ENCODE data around the gene ZKSCAN8. TPM values are rescaled to one million over a fixed set of nuclear protein-coding genes. Genes with fewer than 3 reads are reported as not detected.

Gene ZKSCAN8
- total and polyA plus RNA-seq, 2 donors (not counting 1 experiment from before 2014, with no cell fraction given), result 10.9 to 52.8 TPM

DNA sequence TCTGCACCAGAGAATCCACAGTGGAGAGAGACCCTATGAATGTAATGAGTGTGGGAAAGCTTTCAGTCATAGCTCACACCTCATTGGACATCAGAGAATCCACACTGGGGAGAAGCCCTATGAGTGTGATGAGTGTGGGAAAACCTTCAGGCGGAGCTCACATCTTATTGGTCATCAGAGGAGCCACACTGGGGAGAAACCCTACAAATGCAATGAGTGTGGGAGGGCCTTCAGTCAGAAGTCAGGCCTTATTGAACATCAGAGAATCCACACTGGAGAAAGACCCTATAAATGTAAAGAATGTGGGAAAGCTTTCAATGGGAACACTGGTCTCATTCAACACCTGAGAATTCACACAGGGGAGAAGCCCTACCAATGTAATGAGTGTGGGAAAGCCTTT lies 11.9 kb downstream of the ZKSCAN8 start:
- Histone ChIP-seq H2AFZ (ENCODE audit: insufficient read depth, low read depth, low read length, poor library complexity, severe bottlenecking) (no peak overlapping the region), H4K20me1 (ENCODE audit: control insufficient read depth, insufficient read depth, low read length, poor library complexity, severe bottlenecking) (no peaks in the 10 kb centered on the region), H3K36me3 (replicated peaks in 1 of 2; ENCODE audit: control extremely low read depth in 1 of 2, control insufficient read depth in 1 of 2, extremely low read depth in 1 of 2, insufficient read depth in 2 of 2, low read length in 1 of 2) (peaks cover 33 to 72% of the 10 kb centered on the region in 2 experiments), H3K9ac (ENCODE audit: low read length) (no peak overlapping the region), H3K4me1 (ENCODE audit: control insufficient read depth in 2 of 2, insufficient read depth in 2 of 2, low read length in 2 of 2) (no peaks in the 10 kb centered on the region), H3K4me3 (ENCODE audit: control extremely low read depth in 1 of 5, extremely low read depth in 1 of 5, insufficient read depth in 1 of 5, low read depth in 2 of 5, low read length in 4 of 5) (no peak overlapping the region), H3K27ac (ENCODE audit: low read length in 2 of 2) (no peak overlapping the region), H3K27me3 (replicated peaks in 1 of 4; ENCODE audit: control extremely low read depth in 1 of 4, control insufficient read depth in 3 of 4, insufficient read depth in 4 of 4, low read length in 3 of 4) (no peaks in the 10 kb centered on the region), H3K9me3 (ENCODE audit: control extremely low read depth in 1 of 3, control insufficient read depth in 2 of 3, insufficient read depth in 1 of 3, low read length in 2 of 3) (peaks cover 6 to 7% (median 7%) of the 10 kb centered on the region in 3 donors), H3K4me2 (replicated peaks; ENCODE audit: low read depth, low read length, poor library complexity, severe bottlenecking) (no peak overlapping the region), H3K79me2 (ENCODE audit: control insufficient read depth, insufficient read depth, low read length) (no peaks in the 10 kb centered on the region)
- TF ChIP-seq EZH2 (IDR thresholded peaks at IDR 0.05; ENCODE audit: borderline replicate concordance, insufficient read depth, low read depth, low read length, poor library complexity, severe bottlenecking), result no peak
- TF ChIP-seq, protein P1, sequence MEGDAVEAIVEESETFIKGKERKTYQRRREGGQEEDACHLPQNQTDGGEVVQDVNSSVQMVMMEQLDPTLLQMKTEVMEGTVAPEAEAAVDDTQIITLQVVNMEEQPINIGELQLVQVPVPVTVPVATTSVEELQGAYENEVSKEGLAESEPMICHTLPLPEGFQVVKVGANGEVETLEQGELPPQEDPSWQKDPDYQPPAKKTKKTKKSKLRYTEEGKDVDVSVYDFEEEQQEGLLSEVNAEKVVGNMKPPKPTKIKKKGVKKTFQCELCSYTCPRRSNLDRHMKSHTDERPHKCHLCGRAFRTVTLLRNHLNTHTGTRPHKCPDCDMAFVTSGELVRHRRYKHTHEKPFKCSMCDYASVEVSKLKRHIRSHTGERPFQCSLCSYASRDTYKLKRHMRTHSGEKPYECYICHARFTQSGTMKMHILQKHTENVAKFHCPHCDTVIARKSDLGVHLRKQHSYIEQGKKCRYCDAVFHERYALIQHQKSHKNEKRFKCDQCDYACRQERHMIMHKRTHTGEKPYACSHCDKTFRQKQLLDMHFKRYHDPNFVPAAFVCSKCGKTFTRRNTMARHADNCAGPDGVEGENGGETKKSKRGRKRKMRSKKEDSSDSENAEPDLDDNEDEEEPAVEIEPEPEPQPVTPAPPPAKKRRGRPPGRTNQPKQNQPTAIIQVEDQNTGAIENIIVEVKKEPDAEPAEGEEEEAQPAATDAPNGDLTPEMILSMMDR (IDR thresholded peaks at IDR 0.05), result no peak
- H3K27me3 Mint-ChIP-seq, result no peaks in the 10 kb centered on the region
- no CpG with 5 or more reads among the region's 1 CpG for WGBS (ENCODE audit: insufficient coverage)
- H3K9me3 Mint-ChIP-seq (ENCODE audit: insufficient read depth), result peaks cover 4% of the 10 kb centered on the region
- intact Hi-C loops (cut with micrococcal nuclease), result no loop called here
- no peaks in the 10 kb centered on the region for H3K4me1 Mint-ChIP-seq
- ChIA-PET POLR2A (no interaction called here), CTCF (interaction anchor here (0.7 to 1.0 kb wide), 2 partner anchors 172 to 203 kb away, joined by 3 read pairs; no protein-coding TSS in a partner anchor)
- no peak overlapping the region for H3K27ac Mint-ChIP-seq
- ATAC-seq (ENCODE audit: low read depth) (no peak), DNase-seq (no peak)
- H3K4me3 Mint-ChIP-seq, result no peak overlapping the region

DNA sequence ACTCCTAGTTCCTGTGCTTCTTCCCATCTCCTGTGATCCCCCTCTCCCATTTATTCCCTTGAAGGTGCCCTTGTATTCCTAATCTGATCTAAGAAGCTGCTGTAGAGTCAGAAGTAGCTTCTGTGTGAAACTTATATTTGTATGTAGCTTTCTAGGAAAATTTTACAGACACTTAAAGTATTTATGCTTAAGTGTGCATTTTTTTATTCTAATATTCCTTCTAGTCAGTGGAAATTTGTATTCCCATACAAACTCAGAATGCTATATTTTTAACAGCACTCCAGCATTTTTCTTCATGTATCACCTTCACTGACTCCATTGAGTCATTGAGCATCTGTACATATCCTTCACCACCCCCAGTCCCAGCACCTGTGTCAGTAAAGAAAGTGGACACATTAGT lies 12.7 kb downstream of the ZKSCAN8 start:
- H3K4me3 ChIP-seq (ENCODE audit: control extremely low read depth in 1 of 5, extremely low read depth in 1 of 5, insufficient read depth in 1 of 5, low read depth in 2 of 5, low read length in 4 of 5), result no peak overlapping the region
- no peak overlapping the region for H3K27ac Mint-ChIP-seq
- no peaks in the 10 kb centered on the region for H3K79me2 ChIP-seq (ENCODE audit: control insufficient read depth, insufficient read depth, low read length)
- no peaks in the 10 kb centered on the region for H3K4me1 Mint-ChIP-seq
- H3K27ac ChIP-seq (ENCODE audit: low read length in 2 of 2), result no peak overlapping the region
- H4K20me1 ChIP-seq (ENCODE audit: control insufficient read depth, insufficient read depth, low read length, poor library complexity, severe bottlenecking), result no peaks in the 10 kb centered on the region
- no peaks in the 10 kb centered on the region for H3K4me1 ChIP-seq (ENCODE audit: control insufficient read depth in 2 of 2, insufficient read depth in 2 of 2, low read length in 2 of 2)
- ATAC-seq (ENCODE audit: low read depth) (no peak), DNase-seq (no peak)
- intact Hi-C loops (cut with micrococcal nuclease), result no loop called here
- no peak overlapping the region for H3K4me3 Mint-ChIP-seq
- peaks cover 4% of the 10 kb centered on the region for H3K9me3 Mint-ChIP-seq (ENCODE audit: insufficient read depth)
- peaks cover 25 to 64% of the 10 kb centered on the region in 2 experiments for H3K36me3 ChIP-seq (replicated peaks in 1 of 2; ENCODE audit: control extremely low read depth in 1 of 2, control insufficient read depth in 1 of 2, extremely low read depth in 1 of 2, insufficient read depth in 2 of 2, low read length in 1 of 2)
- no peaks in the 10 kb centered on the region for H3K27me3 Mint-ChIP-seq
- ChIA-PET POLR2A (interaction anchor here (0.6 kb wide), 1 partner anchor 24 kb away, joined by 3 read pairs; no protein-coding TSS in a partner anchor), CTCF (interaction anchor here (0.6 kb wide), 1 partner anchor 874 kb away, joined by 3 read pairs; no protein-coding TSS in a partner anchor)
- no peaks in the 10 kb centered on the region for H3K27me3 ChIP-seq (replicated peaks in 1 of 4; ENCODE audit: control extremely low read depth in 1 of 4, control insufficient read depth in 3 of 4, insufficient read depth in 4 of 4, low read length in 3 of 4)
- peaks cover 6 to 7% (median 7%) of the 10 kb centered on the region in 3 donors for H3K9me3 ChIP-seq (ENCODE audit: control extremely low read depth in 1 of 3, control insufficient read depth in 2 of 3, insufficient read depth in 1 of 3, low read length in 2 of 3)
- no peak overlapping the region for H3K4me2 ChIP-seq (replicated peaks; ENCODE audit: low read depth, low read length, poor library complexity, severe bottlenecking)
- H2AFZ ChIP-seq (ENCODE audit: insufficient read depth, low read depth, low read length, poor library complexity, severe bottlenecking), result no peak overlapping the region
- TF ChIP-seq, protein P1 (IDR thresholded peaks at IDR 0.05), result no peak
- TF ChIP-seq EZH2 (IDR thresholded peaks at IDR 0.05; ENCODE audit: borderline replicate concordance, insufficient read depth, low read depth, low read length, poor library complexity, severe bottlenecking), result no peak
- no peak overlapping the region for H3K9ac ChIP-seq (ENCODE audit: low read length)
